ENCODE measurements around the gene HEATR5A.
"Not testable (repeated sequence)": the region's sequence is repeated elsewhere in the genome, so short reads cannot be mapped to it uniquely, and the experiment has no call there.

The HEATR5A gene

GRCh38 chr14:31389946-31390345 lies 30.4 kb downstream of the HEATR5A start:
- ATAC-seq (replicated peaks) (peak; percentile 42 to 55), DNase-seq (no peak)
- no peaks in the 10 kb centered on the region for H3K9me3 Mint-ChIP-seq
- no peak overlapping the region for H3K4me3 Mint-ChIP-seq
- no peak overlapping the region for H3K27ac Mint-ChIP-seq
- peaks cover 8 to 9% of the 10 kb centered on the region in 2 donors for H3K4me1 Mint-ChIP-seq
- H3K36me3 Mint-ChIP-seq: peaks cover 8 to 14% of the 10 kb centered on the region in 2 donors
- H3K27me3 Mint-ChIP-seq: no peaks in the 10 kb centered on the region

- Mint-ChIP-seq H3K4me3 (no peak overlapping the region), H3K27me3 (no peaks in the 10 kb centered on the region), H3K36me3 (peaks cover 8 to 16% of the 10 kb centered on the region in 2 donors), H3K4me1 (peaks cover 8 to 9% of the 10 kb centered on the region in 2 donors), H3K27ac (no peak overlapping the region), H3K9me3 (no peaks in the 10 kb centered on the region)
- peak; percentile 51 to 75 for ATAC-seq (replicated peaks)
- DNase-seq: no peak
Observed at GRCh38 chr14:31388687-31389413, 31.5 kb downstream of the HEATR5A start.

GRCh38 chr14:31387091-31387490 lies 33.3 kb downstream of the HEATR5A start:
- no peak for DNase-seq
- Mint-ChIP-seq H3K4me3 (no peak overlapping the region), H3K27ac (no peak overlapping the region), H3K9me3 (no peaks in the 10 kb centered on the region), H3K36me3 (peaks cover 6 to 17% of the 10 kb centered on the region in 2 donors), H3K27me3 (no peaks in the 10 kb centered on the region), H3K4me1 (peaks cover 8 to 9% of the 10 kb centered on the region in 2 donors)
- ATAC-seq (replicated peaks): no peak

GRCh38 chr14:31386271-31386670 lies 34.1 kb downstream of the HEATR5A start:
- no peak for ATAC-seq (replicated peaks)
- no peak overlapping the region for H3K4me3 Mint-ChIP-seq
- H3K27me3 Mint-ChIP-seq: no peaks in the 10 kb centered on the region
- no peak for DNase-seq
- no peak overlapping the region for H3K27ac Mint-ChIP-seq
- no peaks in the 10 kb centered on the region for H3K9me3 Mint-ChIP-seq
- peaks cover 8 to 9% of the 10 kb centered on the region in 2 donors for H3K4me1 Mint-ChIP-seq
- H3K36me3 Mint-ChIP-seq: peaks cover 11 to 22% of the 10 kb centered on the region in 2 donors

- Mint-ChIP-seq H3K27ac (no peak overlapping the region), H3K27me3 (no peaks in the 10 kb centered on the region), H3K9me3 (no peaks in the 10 kb centered on the region), H3K4me3 (no peak overlapping the region), H3K4me1 (peaks cover 4 to 5% of the 10 kb centered on the region in 2 donors), H3K36me3 (peaks cover 8 to 20% of the 10 kb centered on the region in 2 donors)
- DNase-seq (no peak), ATAC-seq (replicated peaks) (no peak)
Observed at GRCh38 chr14:31382221-31382620, 38.1 kb downstream of the HEATR5A start.

GRCh38 chr14:31380106-31380505 lies 40.2 kb downstream of the HEATR5A start:
- no peak for ATAC-seq (replicated peaks)
- no peak overlapping the region for H3K27ac Mint-ChIP-seq

GRCh38 chr14:31379125-31379947 lies 41.0 kb downstream of the HEATR5A start:
- H3K36me3 Mint-ChIP-seq: peaks cover 9 to 23% of the 10 kb centered on the region in 2 donors
- not testable (repeated sequence) for H3K27me3 Mint-ChIP-seq; H3K27ac Mint-ChIP-seq; H3K4me1 Mint-ChIP-seq; H3K9me3 Mint-ChIP-seq; DNase-seq; H3K4me3 Mint-ChIP-seq; ATAC-seq (replicated peaks)

More at GRCh38 chr14:31380106-31380505, 40.2 kb downstream of the HEATR5A start:
- DNase-seq: no peak
- Mint-ChIP-seq H3K4me1 (peaks cover 4 to 5% of the 10 kb centered on the region in 2 donors), H3K36me3 (peaks cover 9 to 23% of the 10 kb centered on the region in 2 donors), H3K27me3 (no peaks in the 10 kb centered on the region), H3K4me3 (no peak overlapping the region), H3K9me3 (no peaks in the 10 kb centered on the region)

- H3K27me3 Mint-ChIP-seq: no peaks in the 10 kb centered on the region
- peaks cover 14 to 23% of the 10 kb centered on the region in 2 donors for H3K36me3 Mint-ChIP-seq
- no peak overlapping the region for H3K27ac Mint-ChIP-seq
- DNase-seq (no peak), ATAC-seq (replicated peaks) (no peak)
- peaks cover 4 to 5% of the 10 kb centered on the region in 2 donors for H3K4me1 Mint-ChIP-seq
- H3K9me3 Mint-ChIP-seq: no peaks in the 10 kb centered on the region
- H3K4me3 Mint-ChIP-seq: no peak overlapping the region
Observed at GRCh38 chr14:31377433-31377832, 42.9 kb downstream of the HEATR5A start.

- H3K27ac Mint-ChIP-seq: no peak overlapping the region
- DNase-seq (no peak), ATAC-seq (replicated peaks) (no peak)
- no peaks in the 10 kb centered on the region for H3K9me3 Mint-ChIP-seq
- H3K4me3 Mint-ChIP-seq: no peak overlapping the region
- H3K27me3 Mint-ChIP-seq: no peaks in the 10 kb centered on the region
- H3K36me3 Mint-ChIP-seq: peaks cover 7 to 13% of the 10 kb centered on the region in 2 donors
- no peaks in the 10 kb centered on the region for H3K4me1 Mint-ChIP-seq
Observed at GRCh38 chr14:31371646-31372045, 48.7 kb downstream of the HEATR5A start.

GRCh38 chr14:31363331-31364073 lies 56.8 kb downstream of the HEATR5A start:
- no peaks in the 10 kb centered on the region for H3K9me3 Mint-ChIP-seq
- no peak overlapping the region for H3K4me3 Mint-ChIP-seq
- DNase-seq: no peak
- H3K4me1 Mint-ChIP-seq: no peaks in the 10 kb centered on the region
- H3K27me3 Mint-ChIP-seq: no peaks in the 10 kb centered on the region
- ATAC-seq (replicated peaks): no peak
- peaks cover 7 to 15% of the 10 kb centered on the region in 2 donors for H3K36me3 Mint-ChIP-seq
- H3K27ac Mint-ChIP-seq: no peak overlapping the region

- Mint-ChIP-seq H3K36me3 (peaks cover 7 to 16% of the 10 kb centered on the region in 2 donors), H3K27ac (no peak overlapping the region), H3K9me3 (no peaks in the 10 kb centered on the region), H3K27me3 (no peaks in the 10 kb centered on the region), H3K4me3 (no peak overlapping the region), H3K4me1 (no peaks in the 10 kb centered on the region)
- DNase-seq (no peak), ATAC-seq (replicated peaks) (no peak)
Observed at GRCh38 chr14:31362746-31363145, 57.6 kb downstream of the HEATR5A start.

GRCh38 chr14:31361761-31362160 lies 58.6 kb downstream of the HEATR5A start:
- not testable (repeated sequence) for H3K9me3 Mint-ChIP-seq; DNase-seq; H3K4me1 Mint-ChIP-seq; H3K27ac Mint-ChIP-seq; H3K27me3 Mint-ChIP-seq; H3K4me3 Mint-ChIP-seq; ATAC-seq (replicated peaks)
- peaks cover 11 to 22% of the 10 kb centered on the region in 2 donors for H3K36me3 Mint-ChIP-seq

- H3K4me3 Mint-ChIP-seq: no peak overlapping the region
- H3K27me3 Mint-ChIP-seq: no peaks in the 10 kb centered on the region
- H3K4me1 Mint-ChIP-seq: peaks cover 0 to 6% of the 10 kb centered on the region in 2 donors
- H3K9me3 Mint-ChIP-seq: no peaks in the 10 kb centered on the region
- no peak for ATAC-seq (replicated peaks)
- DNase-seq: no peak
- H3K27ac Mint-ChIP-seq: no peak overlapping the region
- H3K36me3 Mint-ChIP-seq: peaks cover 11 to 22% of the 10 kb centered on the region in 2 donors
Observed at GRCh38 chr14:31360919-31361662, 59.3 kb downstream of the HEATR5A start.

- no peak overlapping the region for H3K4me3 Mint-ChIP-seq
- DNase-seq (no peak), ATAC-seq (replicated peaks) (no peak)
- H3K4me1 Mint-ChIP-seq: peaks cover 2 to 6% of the 10 kb centered on the region in 2 donors
- H3K9me3 Mint-ChIP-seq: no peaks in the 10 kb centered on the region
- H3K27me3 Mint-ChIP-seq: no peaks in the 10 kb centered on the region
- H3K36me3 Mint-ChIP-seq: peaks cover 14 to 25% of the 10 kb centered on the region in 2 donors
- no peak overlapping the region for H3K27ac Mint-ChIP-seq
Observed at GRCh38 chr14:31357279-31357678, 63.1 kb downstream of the HEATR5A start.

All from stimulated activated naive B cell treated with anti-CD40 and anti-IgM and Interleukin-4, amounts not matched to agents 10 μg/mL and 1 μg/mL and 100 μg/mL, for 72 hours (primary cell).